ENCODE results near the gene CBARP. TPM values are rescaled to one million over a fixed set of nuclear protein-coding genes. Genes with fewer than 3 reads are reported as not detected.

Gene CBARP
- total and polyA plus RNA-seq, 2 of the 13 experiments (the other 11 are each of a cell fraction or from before 2014, with no cell fraction given) = 1.2 to 1.4 TPM

- TF ChIP-seq PBX2 (CRISPR knock-in tag; IDR thresholded peaks at IDR 0.05) (no peak), KLF16 (CRISPR knock-in tag; IDR thresholded peaks at IDR 0.05) (no peak), CEBPZ (IDR thresholded peaks at IDR 0.05; ENCODE audit: low read length) (no peak), RBM39 (IDR thresholded peaks at IDR 0.05; ENCODE audit: low read depth, low read length, poor library complexity, severe bottlenecking) (peak; percentile 79), RBM22 (optimal IDR thresholded peaks at IDR 0.05; ENCODE audit: low read length) (peak; percentile 90), FOSL2 (CRISPR knock-in tag; IDR thresholded peaks at IDR 0.05) (no peak), XRCC5 (optimal IDR thresholded peaks at IDR 0.05; ENCODE audit: low read length) (no peak), POLR2A (IDR thresholded peaks at IDR 0.05; ENCODE audit: insufficient read depth in 1 of 2, low read depth in 2 of 2, low read length in 2 of 2) (peak in 1 of 2 experiments; percentile 10; a peak in 1 of 4 replicates), POLR2AphosphoS2 (IDR thresholded peaks at IDR 0.05; ENCODE audit: low read depth, low read length) (peak; percentile 34; the same call in 1 of the 2 replicates), RFXAP (CRISPR knock-in tag; IDR thresholded peaks at IDR 0.05; ENCODE audit: borderline replicate concordance) (no peak), RERE (CRISPR knock-in tag; IDR thresholded peaks at IDR 0.05; ENCODE audit: low read depth) (no peak), ZNF280D (CRISPR knock-in tag; IDR thresholded peaks at IDR 0.05) (no peak), SP5 (CRISPR knock-in tag; IDR thresholded peaks at IDR 0.05; ENCODE audit: borderline replicate concordance, low read depth) (no peak)
Observed at GRCh38 chr19:1258163-1258492, 20.3 kb upstream of the CBARP start (continued).
